Fibroblast of lung (primary cell): ENCODE results near the gene SULF2. TPM values are rescaled to one million over a fixed set of nuclear protein-coding genes. Genes with fewer than 3 reads are reported as not detected.
A peak's percentile ranks its signal among the peaks of the same experiment; 100 is the strongest.

ENCODE experiments used
- DNase-seq, 2 donors: peaks; one replicate each; pipeline versions ENCODE4 v3.0.0 to v3.0.0-alpha.2; 2010; ENCODE audit warnings: low read depth in 2 of 2
- H2AFZ ChIP-seq: 2 replicates; pipeline ENCODE4 v1.5.1; 2012; ENCODE audit warnings: low read length, control low read depth, inconsistent platforms
- H3K27ac ChIP-seq: 2 replicates; pipeline ENCODE4 v1.5.1; 2011; ENCODE audit warnings: low read length, control low read depth; ENCODE audit not compliant: insufficient read depth
- H3K27me3 ChIP-seq: 2 replicates; pipeline ENCODE4 v1.5.1; 2011; ENCODE audit warnings: mild to moderate bottlenecking, low read length; ENCODE audit not compliant: control insufficient read depth, insufficient read depth
- H3K36me3 ChIP-seq: 2 replicates; pipeline ENCODE4 v1.5.1; 2011; ENCODE audit warnings: low read length; ENCODE audit not compliant: control insufficient read depth, insufficient read depth
- H3K4me1 ChIP-seq: 2 replicates; pipeline ENCODE4 v1.5.1; 2011; ENCODE audit warnings: low read length; ENCODE audit not compliant: control insufficient read depth, insufficient read depth; ENCODE audit errors: extremely low read depth
- H3K4me2 ChIP-seq: 2 replicates; pipeline ENCODE4 v1.5.1; 2011; ENCODE audit warnings: low read length, control low read depth; ENCODE audit not compliant: insufficient read depth; ENCODE audit errors: extremely low read depth
- H3K4me3 ChIP-seq, 4 experiments: fragments of 200-600 bp in 1 of 4; sonication (generic) in 1 of 4; replicated peaks in 1 of 4; 2 replicates each; pipeline ENCODE4 v1.5.1; 2011 to 2016; ENCODE audit warnings: low read length in 4 of 4, low read depth in 3 of 4, mild to moderate bottlenecking in 3 of 4, control low read depth in 2 of 4, inconsistent platforms in 1 of 4, mixed read lengths in 1 of 4; ENCODE audit not compliant: insufficient read depth in 1 of 4; ENCODE audit errors: control extremely low read depth in 1 of 4
- H3K79me2 ChIP-seq: 2 replicates; pipeline ENCODE4 v1.5.1; 2012; ENCODE audit warnings: mild to moderate bottlenecking, low read length, inconsistent platforms; ENCODE audit not compliant: control insufficient read depth, insufficient read depth
- H3K9ac ChIP-seq: 2 replicates; pipeline ENCODE4 v1.5.1; 2011; ENCODE audit warnings: mild to moderate bottlenecking, low read length, control low read depth; ENCODE audit not compliant: insufficient read depth
- H3K9me3 ChIP-seq: 2 replicates; pipeline ENCODE4 v1.5.1; 2012; ENCODE audit warnings: low read depth, low read length; ENCODE audit not compliant: control insufficient read depth, insufficient read depth
- H4K20me1 ChIP-seq: 2 replicates; pipeline ENCODE4 v1.5.1; 2011; ENCODE audit warnings: low read length; ENCODE audit not compliant: control insufficient read depth, insufficient read depth; ENCODE audit errors: extremely low read depth
- CTCF ChIP-seq, 2 donors: IDR thresholded peaks in 1 of 2; conservative IDR thresholded peaks in 1 of 2; 1 replicate in 1 of 2; 2 replicates in 1 of 2; pipeline ENCODE4 v1.5.1; 2011 to 2012; ENCODE audit warnings: low read length in 2 of 2, control low read depth in 1 of 2, inconsistent platforms in 1 of 2, low read depth in 1 of 2, mild to moderate bottlenecking in 1 of 2
- EZH2 ChIP-seq: IDR thresholded peaks from 2 replicates; pipeline ENCODE4 v1.5.1; 2012; ENCODE audit warnings: low read length, control low read depth, mild to moderate bottlenecking; ENCODE audit errors: missing control alignments
- polyA plus RNA-seq, 2 donors: library from polyadenylated mRNA; depleted of rRNA in 1 of 2; stranded (reverse) in 1 of 2; unstranded in 1 of 2; fragments of >200 nt; gene quantifications; 2 replicates each; pipeline ENCODE4 v1.2.1, GENCODE V29; 2011 to 2012; ENCODE audit warnings: missing spikeins in 1 of 2
- total RNA-seq: library from RNA; depleted of rRNA; stranded (reverse); fragments of >200 nt; gene quantifications from 2 replicates; pipeline ENCODE4 v1.2.1, GENCODE V29; 2014

SULF2 gene
- total and polyA plus RNA-seq, 2 donors (not counting 1 experiment from before 2014, with no cell fraction given), result 0.26 to 9.6 TPM

GRCh38 chr20:47705497-47705856, 79.8 kb downstream of the SULF2 start:
- no peak for DNase-seq
- Histone ChIP-seq H3K79me2 (no peaks in the 10 kb centered on the region), H3K27ac (no peak overlapping the region), H3K4me3 (no peak overlapping the region), H4K20me1 (no peaks in the 10 kb centered on the region), H3K9ac (no peak overlapping the region), H3K4me1 (no peaks in the 10 kb centered on the region), H3K27me3 (no peaks in the 10 kb centered on the region), H3K9me3 (no peaks in the 10 kb centered on the region), H2AFZ (no peak overlapping the region), H3K36me3 (no peaks in the 10 kb centered on the region), H3K4me2 (no peak overlapping the region)
- TF ChIP-seq CTCF (conservative IDR thresholded peaks at IDR 0.05 in 1 of 2, IDR thresholded peaks at IDR 0.05 in 1 of 2; ENCODE audit: low read depth in 1 of 2, low read length in 2 of 2), result no peak
- no peak for TF ChIP-seq EZH2

- H3K36me3 ChIP-seq, result no peaks in the 10 kb centered on the region
- no peak overlapping the region for H3K27ac ChIP-seq
- H3K4me1 ChIP-seq, result no peaks in the 10 kb centered on the region
- no peak overlapping the region for H3K4me3 ChIP-seq
- no peaks in the 10 kb centered on the region for H4K20me1 ChIP-seq
- DNase-seq, result peak in 1 of 2 donors; percentile 61
- no peak for TF ChIP-seq CTCF (conservative IDR thresholded peaks at IDR 0.05 in 1 of 2, IDR thresholded peaks at IDR 0.05 in 1 of 2; ENCODE audit: low read depth in 1 of 2, low read length in 2 of 2)
- TF ChIP-seq EZH2, result no peak
- H3K4me2 ChIP-seq, result no peak overlapping the region
- H3K9ac ChIP-seq, result no peak overlapping the region
- no peaks in the 10 kb centered on the region for H3K27me3 ChIP-seq
- H2AFZ ChIP-seq, result no peak overlapping the region
- no peaks in the 10 kb centered on the region for H3K9me3 ChIP-seq
- no peaks in the 10 kb centered on the region for H3K79me2 ChIP-seq
Measured at GRCh38 chr20:47704746-47705496, 80.4 kb downstream of the SULF2 start.

- Histone ChIP-seq H3K27me3 (no peaks in the 10 kb centered on the region), H3K9ac (no peak overlapping the region), H3K9me3 (no peaks in the 10 kb centered on the region), H3K79me2 (no peaks in the 10 kb centered on the region), H3K4me2 (no peak overlapping the region), H2AFZ (no peak overlapping the region), H3K27ac (no peak overlapping the region), H4K20me1 (no peaks in the 10 kb centered on the region), H3K36me3 (no peaks in the 10 kb centered on the region), H3K4me3 (no peak overlapping the region), H3K4me1 (no peaks in the 10 kb centered on the region)
- TF ChIP-seq CTCF (conservative IDR thresholded peaks at IDR 0.05 in 1 of 2, IDR thresholded peaks at IDR 0.05 in 1 of 2; ENCODE audit: low read depth in 1 of 2, low read length in 2 of 2) (no peak), EZH2 (no peak)
- peak in 1 of 2 donors; percentile 55 for DNase-seq
Measured at GRCh38 chr20:47703748-47704147, 81.5 kb downstream of the SULF2 start.
